DMS53 treated with DMSO at 0.1 percent for 48 hours (cell line): ENCODE data around the gene ZEB1.

Source experiments
- DNase-seq: peaks from one replicate; lab custom pipeline; 2025; ENCODE audit not compliant: unreplicated experiment; lab: John Stamatoyannopoulos, UW

ZEB1 gene

GRCh38 chr10:31574577-31574976 is 255.6 kb downstream of the ZEB1 start:
- DNase-seq, result no peak

- DNase-seq, result no peak
Observed at GRCh38 chr10:31578181-31578852, 259.3 kb downstream of the ZEB1 start.

GRCh38 chr10:31578951-31579350 is 259.9 kb downstream of the ZEB1 start:
- no peak for DNase-seq
